ENCODE measurements around the gene PRAMEF20.
"Not testable (repeated sequence)": the region's sequence is repeated elsewhere in the genome, so short reads cannot be mapped to it uniquely, and the experiment has no call there.

The PRAMEF20 gene

DNA sequence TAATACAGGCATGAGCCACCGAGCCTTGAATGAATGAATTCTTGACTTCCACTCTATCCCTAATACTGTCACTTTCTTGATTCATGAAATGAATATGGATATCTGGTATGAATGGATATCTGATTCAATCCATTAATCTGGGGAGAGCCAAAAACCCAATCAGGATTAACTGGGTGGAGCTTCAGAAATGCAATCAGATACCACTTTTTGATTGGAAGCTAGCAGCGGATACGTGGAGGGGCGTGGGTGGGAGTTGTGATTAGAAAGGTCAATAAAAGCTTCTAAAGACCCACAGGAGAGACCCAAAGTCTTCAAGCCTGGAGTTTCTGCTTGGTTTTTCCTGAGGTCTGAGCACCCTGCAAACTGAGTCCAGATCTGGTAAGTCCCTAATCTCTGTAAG, at the start of gene PRAMEF20:
PRAMEF20 (plus strand) TSS at position 301 of the 400 bp plus-strand sequence. CDS start 5,905 bp downstream, outside the sequence.
- H3K27me3 Mint-ChIP-seq (ENCODE audit: low read depth); H3K9me3 Mint-ChIP-seq; H3K4me1 Mint-ChIP-seq (ENCODE audit: low read depth); H3K4me3 Mint-ChIP-seq; H3K27ac Mint-ChIP-seq; H3K36me3 Mint-ChIP-seq (ENCODE audit: low read depth); DNase-seq (ENCODE audit: low spot score): not testable (repeated sequence)

DNA sequence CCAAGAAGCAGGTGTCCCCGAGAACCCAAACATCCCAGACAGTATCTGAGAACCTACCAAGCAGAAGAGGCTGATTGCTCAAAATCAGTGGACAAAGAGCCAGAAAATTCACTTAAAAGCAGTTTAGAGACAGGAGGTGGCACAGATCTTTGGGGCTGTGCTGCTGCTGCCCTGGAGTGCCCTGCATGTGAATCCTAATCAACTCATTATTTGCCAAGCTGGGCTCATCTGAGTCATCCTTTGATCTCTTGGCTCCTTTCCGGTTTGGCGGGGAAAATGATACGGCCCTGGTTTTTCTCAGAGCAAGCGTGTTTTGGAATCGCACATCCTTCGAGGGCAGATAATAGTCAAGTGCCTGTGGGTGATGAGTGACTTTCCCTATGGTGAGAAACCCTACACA, 47.9 kb upstream of the PRAMEF20 start:
- not testable (repeated sequence) for H3K36me3 Mint-ChIP-seq (ENCODE audit: low read depth); DNase-seq (ENCODE audit: low spot score); H3K9me3 Mint-ChIP-seq; H3K4me1 Mint-ChIP-seq (ENCODE audit: low read depth); H3K4me3 Mint-ChIP-seq; H3K27ac Mint-ChIP-seq; H3K27me3 Mint-ChIP-seq (ENCODE audit: low read depth)

DNA sequence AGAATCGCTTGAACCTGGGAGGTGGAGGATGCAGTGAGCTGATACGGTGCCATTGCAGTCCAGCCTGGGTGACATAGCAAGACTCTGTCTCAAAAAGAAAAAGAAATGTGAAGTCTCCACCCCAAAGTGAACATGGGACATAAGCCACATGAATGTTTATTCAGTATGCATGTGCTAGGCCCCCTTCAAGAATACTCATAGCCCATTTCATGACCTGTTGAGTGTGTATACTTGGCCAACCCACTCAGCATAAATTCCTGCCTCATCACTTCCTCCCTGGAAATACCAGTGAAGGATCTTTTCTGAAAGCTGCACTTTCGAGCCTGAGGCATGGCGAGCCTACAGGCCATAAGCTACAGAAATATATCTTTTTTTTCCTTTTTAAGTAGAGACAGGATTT, 45.3 kb upstream of the PRAMEF20 start:
- H3K27ac Mint-ChIP-seq; H3K9me3 Mint-ChIP-seq; H3K4me3 Mint-ChIP-seq; H3K4me1 Mint-ChIP-seq (ENCODE audit: low read depth); H3K27me3 Mint-ChIP-seq (ENCODE audit: low read depth); DNase-seq (ENCODE audit: low spot score); H3K36me3 Mint-ChIP-seq (ENCODE audit: low read depth): not testable (repeated sequence)

DNA sequence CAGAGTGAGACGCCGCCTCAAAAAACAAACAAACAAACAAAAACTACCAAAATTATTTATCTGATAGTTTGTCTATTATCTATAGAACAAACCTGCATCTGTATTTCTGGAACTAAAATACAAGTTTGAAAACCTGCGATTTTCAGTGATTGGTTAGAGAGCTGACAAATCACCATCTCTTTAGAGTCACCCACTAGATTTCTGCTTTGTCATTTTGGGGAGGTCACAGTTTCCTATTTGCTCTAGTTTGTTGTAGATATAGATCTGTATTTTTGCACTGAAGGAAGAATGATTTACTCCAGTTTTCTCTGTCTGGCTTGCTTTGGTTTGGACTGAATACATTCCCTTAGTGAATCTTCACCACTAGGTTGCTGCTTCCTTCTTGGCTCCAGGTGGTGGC, 43.7 kb upstream of the PRAMEF20 start:
- H3K27ac Mint-ChIP-seq, result not testable (repeated sequence)

DNA sequence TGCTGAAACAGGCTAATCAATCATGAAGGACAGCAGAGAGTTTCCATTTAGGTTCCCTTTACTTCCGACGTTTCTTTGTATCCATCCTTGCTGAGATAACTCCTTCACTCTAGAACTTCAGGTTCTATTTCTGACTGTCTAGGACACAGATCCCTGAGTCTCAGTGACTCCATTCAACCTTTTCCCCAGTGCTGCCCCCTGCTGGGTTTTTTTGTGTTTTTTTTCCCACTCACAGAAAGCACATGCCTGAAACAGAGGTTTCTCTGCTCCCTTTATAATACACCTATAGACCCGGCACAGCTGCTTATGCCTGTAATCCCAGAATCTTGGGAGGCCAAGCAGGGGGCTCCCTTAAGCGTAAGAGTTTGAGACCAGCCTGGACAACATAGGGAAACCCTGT, 41.7 kb upstream of the PRAMEF20 start:
- H3K27me3 Mint-ChIP-seq (ENCODE audit: low read depth); H3K27ac Mint-ChIP-seq; DNase-seq (ENCODE audit: low spot score); H3K4me1 Mint-ChIP-seq (ENCODE audit: low read depth); H3K36me3 Mint-ChIP-seq (ENCODE audit: low read depth); H3K9me3 Mint-ChIP-seq; H3K4me3 Mint-ChIP-seq: not testable (repeated sequence)

More for the DNA sequence above, 43.7 kb upstream of the PRAMEF20 start:
- not testable (repeated sequence) for H3K4me1 Mint-ChIP-seq (ENCODE audit: low read depth); H3K36me3 Mint-ChIP-seq (ENCODE audit: low read depth); H3K27me3 Mint-ChIP-seq (ENCODE audit: low read depth); DNase-seq (ENCODE audit: low spot score); H3K9me3 Mint-ChIP-seq; H3K4me3 Mint-ChIP-seq

DNA sequence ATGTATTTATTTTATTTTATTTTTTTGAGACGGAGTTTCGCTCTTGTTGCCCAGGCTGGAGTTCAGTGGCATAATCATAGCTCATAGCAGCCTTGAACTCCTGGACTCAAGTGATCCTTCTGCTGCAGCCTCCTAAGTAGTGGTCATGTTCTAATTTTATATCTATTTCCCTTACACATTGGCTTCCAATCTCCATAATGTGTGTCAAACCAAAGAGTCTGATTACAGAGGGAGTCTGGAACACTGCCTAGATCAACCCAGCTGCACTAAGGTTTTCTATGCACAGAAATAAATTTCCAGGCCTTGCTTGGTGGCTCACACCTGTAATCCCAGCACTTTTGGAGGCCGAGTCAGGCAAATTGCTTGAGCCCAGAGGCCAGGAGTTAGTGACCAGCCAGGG, 31.3 kb upstream of the PRAMEF20 start:
- not testable (repeated sequence) for H3K9me3 Mint-ChIP-seq; H3K4me3 Mint-ChIP-seq; H3K27me3 Mint-ChIP-seq (ENCODE audit: low read depth); H3K4me1 Mint-ChIP-seq (ENCODE audit: low read depth); H3K36me3 Mint-ChIP-seq (ENCODE audit: low read depth); DNase-seq (ENCODE audit: low spot score); H3K27ac Mint-ChIP-seq

DNA sequence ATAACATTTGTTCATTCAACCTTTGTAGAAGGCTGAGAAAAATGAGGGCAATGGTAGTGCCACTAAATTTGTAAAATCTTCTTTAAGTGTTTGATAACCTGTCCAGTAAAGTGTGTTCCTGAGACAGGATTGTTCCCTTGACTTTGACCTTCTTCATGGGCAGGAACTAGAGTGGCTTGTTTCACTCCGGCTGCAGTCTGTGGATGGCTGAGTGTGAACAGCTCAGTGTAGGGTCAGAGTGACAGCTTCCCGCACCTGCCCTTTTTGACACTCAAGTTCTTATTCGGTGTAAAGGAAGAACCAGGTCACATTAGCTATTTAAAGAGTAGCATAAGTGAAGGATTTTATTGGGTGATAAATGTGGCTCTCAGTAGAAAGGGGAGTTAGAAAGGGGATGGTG, 29.9 kb upstream of the PRAMEF20 start:
- H3K36me3 Mint-ChIP-seq (ENCODE audit: low read depth); H3K4me3 Mint-ChIP-seq; DNase-seq (ENCODE audit: low spot score); H3K9me3 Mint-ChIP-seq; H3K27me3 Mint-ChIP-seq (ENCODE audit: low read depth); H3K4me1 Mint-ChIP-seq (ENCODE audit: low read depth); H3K27ac Mint-ChIP-seq: not testable (repeated sequence)

DNA sequence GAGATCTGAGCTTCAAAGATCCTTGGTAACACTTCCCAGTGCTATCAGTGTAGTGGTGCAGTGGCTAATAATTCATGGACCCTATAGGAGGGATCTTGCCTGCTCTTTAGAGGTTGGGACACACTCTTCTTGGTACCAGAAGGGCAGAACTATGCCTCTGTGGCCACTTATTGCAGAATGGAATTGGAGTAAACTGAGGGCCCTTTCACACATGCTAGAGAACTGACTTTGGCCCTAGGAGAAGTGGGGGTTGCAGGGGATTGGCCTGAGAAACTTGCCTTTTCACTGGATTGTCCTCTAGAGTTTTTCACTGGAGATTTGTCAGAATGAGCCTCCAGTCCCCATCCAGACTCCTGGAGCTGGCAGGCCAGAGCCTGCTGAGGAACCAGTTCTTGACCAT, 20.9 kb upstream of the PRAMEF20 start, which contains the start of gene PRAMEF17:
PRAMEF17 (plus strand) TSS at position 301 of the 400 bp plus-strand sequence; CDS start at position 327, 26 bp downstream.
- not testable (repeated sequence) for H3K9me3 Mint-ChIP-seq; H3K4me3 Mint-ChIP-seq; H3K36me3 Mint-ChIP-seq (ENCODE audit: low read depth)

DNA sequence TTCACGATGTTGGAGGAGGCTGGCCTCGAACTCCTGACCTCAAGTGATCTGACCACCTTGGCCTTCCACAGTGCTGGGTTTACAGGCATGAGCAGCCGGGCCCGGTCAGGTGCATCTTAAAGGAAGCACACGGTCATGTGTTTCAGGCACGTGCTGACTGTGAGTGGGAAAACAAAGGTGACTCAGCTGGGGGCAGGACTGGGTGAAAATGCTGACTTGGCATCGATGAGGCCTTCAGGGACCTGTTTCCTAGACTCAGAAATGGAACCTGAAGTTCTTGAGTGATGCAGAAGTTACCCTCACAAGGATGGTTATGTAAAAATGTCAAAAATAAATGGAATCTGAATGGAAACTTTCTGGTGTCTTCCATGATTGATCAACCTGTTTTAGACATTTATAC, 17.2 kb upstream of the PRAMEF20 start:
- not testable (repeated sequence) for H3K27ac Mint-ChIP-seq; DNase-seq (ENCODE audit: low spot score); H3K4me1 Mint-ChIP-seq (ENCODE audit: low read depth); H3K4me3 Mint-ChIP-seq; H3K36me3 Mint-ChIP-seq (ENCODE audit: low read depth); H3K27me3 Mint-ChIP-seq (ENCODE audit: low read depth); H3K9me3 Mint-ChIP-seq

More for the DNA sequence above, 20.9 kb upstream of the PRAMEF20 start, which contains the start of gene PRAMEF17:
- H3K4me1 Mint-ChIP-seq (ENCODE audit: low read depth); H3K27me3 Mint-ChIP-seq (ENCODE audit: low read depth); H3K27ac Mint-ChIP-seq; DNase-seq (ENCODE audit: low spot score): not testable (repeated sequence)

DNA sequence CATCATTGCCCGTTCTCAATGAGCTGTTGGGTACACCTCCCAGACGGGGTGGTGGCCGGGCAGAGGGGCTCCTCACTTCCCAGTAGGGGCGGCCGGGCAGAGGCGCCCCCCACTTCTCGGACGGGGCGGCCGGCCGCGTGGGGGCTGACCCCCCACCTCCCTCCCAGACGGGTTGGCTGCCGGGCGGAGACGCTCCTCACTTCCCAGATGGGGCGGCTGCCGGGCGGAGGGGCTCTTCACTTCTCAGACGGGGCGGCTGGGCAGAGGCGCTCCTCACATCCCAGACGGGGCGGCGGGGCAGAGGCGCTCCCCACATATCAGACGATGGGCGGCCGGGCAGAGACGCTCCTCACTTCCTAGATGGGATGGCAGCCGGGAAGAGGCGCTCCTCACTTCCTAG, 15.5 kb upstream of the PRAMEF20 start:
- DNase-seq (ENCODE audit: low spot score); H3K9me3 Mint-ChIP-seq; H3K36me3 Mint-ChIP-seq (ENCODE audit: low read depth); H3K4me3 Mint-ChIP-seq; H3K27me3 Mint-ChIP-seq (ENCODE audit: low read depth); H3K4me1 Mint-ChIP-seq (ENCODE audit: low read depth); H3K27ac Mint-ChIP-seq: not testable (repeated sequence)

DNA sequence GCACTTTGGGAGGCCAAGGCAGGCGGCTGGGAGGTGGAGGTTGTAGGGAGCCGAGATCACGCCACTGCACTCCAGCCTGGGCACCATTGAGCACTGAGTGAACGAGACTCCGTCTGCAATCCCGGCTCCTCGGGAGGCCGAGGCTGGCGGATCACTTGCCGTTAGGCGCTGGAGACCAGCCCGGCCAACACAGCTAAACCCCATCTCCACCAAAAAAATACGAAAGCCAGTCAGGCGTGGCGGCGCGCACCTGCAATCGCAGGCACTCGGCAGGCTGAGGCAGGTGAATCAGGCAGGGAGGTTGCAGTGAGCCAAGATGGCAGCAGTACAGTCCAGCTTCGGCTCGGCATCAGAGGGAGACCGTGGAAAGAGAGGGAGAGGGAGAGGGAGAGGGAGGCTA, 14.9 kb upstream of the PRAMEF20 start:
- not testable (repeated sequence) for H3K4me3 Mint-ChIP-seq; H3K27ac Mint-ChIP-seq; H3K4me1 Mint-ChIP-seq (ENCODE audit: low read depth); H3K9me3 Mint-ChIP-seq; H3K27me3 Mint-ChIP-seq (ENCODE audit: low read depth); DNase-seq (ENCODE audit: low spot score); H3K36me3 Mint-ChIP-seq (ENCODE audit: low read depth)

DNA sequence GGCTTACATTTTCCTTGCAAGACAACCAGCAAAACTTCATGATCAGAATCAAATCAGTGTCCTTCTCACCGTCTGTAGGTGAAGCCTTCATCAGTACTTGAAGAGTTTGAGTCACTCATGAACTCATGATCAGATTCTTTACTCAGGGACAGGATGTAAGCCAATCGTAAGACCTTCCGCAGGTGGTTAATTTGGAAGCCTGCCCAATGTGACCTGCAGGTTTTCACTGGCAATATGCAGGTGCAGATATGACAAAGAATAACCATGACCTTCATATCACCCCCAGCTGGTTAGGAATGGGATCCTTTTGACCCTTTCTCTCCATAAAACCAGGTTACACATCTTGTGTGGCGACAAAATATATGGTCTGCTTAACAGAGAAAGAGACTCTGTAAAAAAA, 2.4 kb upstream of the PRAMEF20 start:
- no peak for DNase-seq (ENCODE audit: low spot score)
- Mint-ChIP-seq H3K36me3 (ENCODE audit: low read depth) (no peaks in the 10 kb centered on the region), H3K4me3 (no peak overlapping the region), H3K27ac (no peak overlapping the region), H3K9me3 (no peaks in the 10 kb centered on the region), H3K27me3 (ENCODE audit: low read depth) (no peaks in the 10 kb centered on the region), H3K4me1 (ENCODE audit: low read depth) (no peaks in the 10 kb centered on the region)

DNA sequence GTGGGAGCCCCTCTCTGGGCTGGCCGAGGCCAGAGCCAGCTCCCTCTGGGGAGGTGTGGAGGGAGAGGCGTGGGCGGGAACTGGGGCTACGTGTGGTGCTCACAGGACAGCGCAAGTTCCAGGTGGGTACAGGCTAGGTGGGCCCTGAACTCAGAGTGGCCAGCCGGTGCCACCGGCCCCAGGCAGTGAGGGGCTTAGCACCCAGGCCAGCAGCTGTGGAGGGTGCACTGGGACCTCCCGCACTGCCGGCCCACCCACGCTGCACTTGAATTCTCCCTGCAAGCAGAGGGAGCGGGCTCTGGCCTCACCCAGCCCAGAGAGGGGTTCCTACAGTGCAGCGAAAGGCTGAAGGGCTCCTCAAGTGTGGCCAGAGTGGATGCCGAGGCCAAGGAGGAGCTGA, 20.2 kb downstream of the PRAMEF20 start:
- Mint-ChIP-seq H3K9me3 (no peaks in the 10 kb centered on the region), H3K27me3 (ENCODE audit: low read depth) (no peaks in the 10 kb centered on the region), H3K27ac (no peak overlapping the region), H3K4me3 (no peak overlapping the region), H3K4me1 (ENCODE audit: low read depth) (no peaks in the 10 kb centered on the region), H3K36me3 (ENCODE audit: low read depth) (no peaks in the 10 kb centered on the region)
- no peak for DNase-seq (ENCODE audit: low spot score)

DNA sequence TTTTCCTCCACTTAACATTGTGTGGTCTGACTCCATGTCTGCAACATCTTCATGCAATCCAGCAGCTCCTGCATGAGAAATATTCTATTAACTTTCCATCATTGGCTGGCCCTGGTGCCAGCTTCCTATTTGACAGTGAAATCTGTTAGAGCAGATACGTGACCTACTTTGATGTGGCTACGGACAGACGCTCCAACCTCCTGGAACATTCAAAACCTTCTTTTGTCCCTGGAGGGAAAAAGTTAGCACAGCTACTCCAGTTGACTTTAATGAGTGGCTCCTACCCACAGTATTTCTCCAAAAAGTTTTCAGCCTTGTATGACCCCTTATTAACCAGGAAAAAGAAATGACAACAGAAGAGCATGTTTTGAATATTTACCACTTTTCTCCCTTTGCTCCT, 22.0 kb downstream of the PRAMEF20 start:
- H3K4me3 Mint-ChIP-seq, result no peak overlapping the region
- H3K4me1 Mint-ChIP-seq (ENCODE audit: low read depth), result no peaks in the 10 kb centered on the region
- H3K36me3 Mint-ChIP-seq (ENCODE audit: low read depth), result no peaks in the 10 kb centered on the region
- no peaks in the 10 kb centered on the region for H3K9me3 Mint-ChIP-seq
- no peak overlapping the region for H3K27ac Mint-ChIP-seq
- no peak for DNase-seq (ENCODE audit: low spot score)
- no peaks in the 10 kb centered on the region for H3K27me3 Mint-ChIP-seq (ENCODE audit: low read depth)

DNA sequence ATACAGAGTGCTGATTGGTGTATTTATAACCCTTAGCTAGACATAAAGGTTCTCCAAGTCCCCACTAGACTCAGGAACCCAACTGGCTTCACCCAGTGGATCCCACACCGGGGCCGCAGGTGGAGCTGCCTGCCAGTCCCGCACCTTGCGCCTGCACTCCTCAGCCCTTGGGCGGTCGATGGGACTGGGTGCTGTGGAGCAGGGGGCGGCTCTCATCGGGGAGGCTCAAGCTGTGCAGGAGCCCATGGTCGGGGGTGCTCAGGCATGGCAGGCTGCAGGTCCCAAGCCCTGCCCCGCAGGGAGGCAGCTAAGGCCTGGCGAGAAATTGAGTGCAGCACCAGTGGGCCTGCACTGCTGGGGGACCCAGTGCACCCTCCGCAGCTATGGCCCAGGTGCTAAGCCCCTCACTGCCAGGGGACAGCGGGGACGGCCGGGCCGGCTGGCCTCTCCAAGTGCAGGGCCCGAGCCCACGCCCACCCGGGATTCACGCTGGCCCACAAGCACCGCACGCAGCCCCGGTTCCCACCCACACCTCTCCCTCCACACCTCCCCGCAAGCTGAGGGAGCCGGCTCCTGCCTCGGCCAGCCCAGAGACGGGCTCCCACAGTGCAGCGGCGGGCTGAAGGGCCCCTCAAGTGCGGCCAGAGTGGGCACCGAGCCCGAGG, 23.6 kb downstream of the PRAMEF20 start:
- H3K36me3 Mint-ChIP-seq (ENCODE audit: low read depth); H3K9me3 Mint-ChIP-seq; H3K4me3 Mint-ChIP-seq; H3K27me3 Mint-ChIP-seq (ENCODE audit: low read depth); DNase-seq (ENCODE audit: low spot score); H3K4me1 Mint-ChIP-seq (ENCODE audit: low read depth); H3K27ac Mint-ChIP-seq: not testable (repeated sequence)

Data from T-helper 2 cell treated with Interferon-gamma antibody and Interleukin-4, amounts not matched to agents 5 μg/mL and 100 μg/mL, for 36 hours (primary cell).